GM19240 (cell line): ENCODE measurements around the gene MTMR3.
A peak's percentile ranks its signal among the peaks of the same experiment; 100 is the strongest.

Source experiments
- DNase-seq: peaks from one replicate; pipeline ENCODE4 v3.0.0; 2011; ENCODE audit warnings: low spot score; ENCODE audit not compliant: insufficient read length

Gene MTMR3

DNA sequence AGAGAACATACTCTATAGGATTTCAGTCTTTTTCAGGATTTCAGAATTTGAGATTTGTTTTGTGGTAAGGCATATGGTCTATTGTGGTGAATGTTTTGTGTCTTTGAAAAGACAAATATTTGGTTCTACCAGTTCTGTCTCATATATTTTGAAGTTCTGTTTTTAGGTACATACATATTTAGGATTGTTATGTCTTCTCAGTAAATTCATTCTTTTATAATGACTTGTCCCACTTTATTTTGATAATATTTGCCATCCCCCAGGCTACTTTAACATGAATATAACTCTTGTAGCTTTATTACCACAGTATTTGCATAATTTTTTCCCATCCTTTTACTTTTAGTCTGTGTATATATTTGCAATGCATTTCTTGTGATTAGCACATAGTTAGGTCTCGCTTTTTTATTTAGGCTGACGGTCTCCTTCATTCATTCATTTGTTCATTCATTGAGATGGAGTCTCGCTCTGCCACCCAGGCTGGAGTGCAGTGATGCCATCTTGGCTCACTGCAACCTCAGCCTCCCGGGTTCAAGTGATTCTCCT lies 32.1 kb downstream of the MTMR3 start:
- DNase-seq, result no peak

GRCh38 chr22:29916007-29916544 lies 33.1 kb downstream of the MTMR3 start:
- no peak for DNase-seq

DNA sequence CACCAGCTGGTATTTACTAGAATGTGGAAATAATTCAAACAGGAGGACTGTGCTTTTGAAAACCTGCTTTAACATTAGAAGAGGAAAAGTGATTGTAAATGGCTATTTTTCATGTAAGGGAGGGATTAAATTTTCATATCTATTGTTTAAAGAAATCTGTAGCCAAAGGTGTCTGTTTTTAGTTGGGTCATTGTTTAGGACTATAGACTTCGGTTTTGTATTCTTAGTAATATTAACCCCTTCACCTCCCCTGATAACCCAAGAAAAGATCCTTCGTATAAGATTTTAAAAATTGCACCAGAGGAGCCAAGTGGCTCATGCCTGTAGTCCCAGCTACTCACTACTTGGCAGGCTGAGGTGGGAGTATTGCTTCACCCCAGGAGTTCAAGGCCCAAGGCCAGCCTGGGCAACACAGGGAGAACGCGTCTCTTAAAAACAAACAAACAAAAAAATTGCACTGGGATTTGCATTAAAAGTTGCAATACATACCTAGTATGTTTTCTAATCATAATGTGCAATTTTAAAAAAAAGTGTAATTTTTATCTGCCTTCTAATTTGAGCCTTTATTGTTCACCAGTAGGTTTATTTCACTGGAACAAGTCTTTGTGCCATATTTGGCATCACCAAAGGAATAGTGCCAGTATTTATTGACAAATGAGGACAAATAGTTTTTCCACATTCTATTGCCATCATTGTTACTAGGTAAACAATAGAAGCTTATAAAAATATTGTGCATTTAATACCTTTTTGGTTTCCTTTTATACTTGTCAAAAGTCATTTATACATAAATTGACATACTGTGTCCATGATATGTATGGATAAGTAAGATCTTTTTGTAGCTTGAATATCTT lies 34.3 kb downstream of the MTMR3 start:
- DNase-seq, result no peak

GRCh38 chr22:29925402-29925801 lies 42.4 kb downstream of the MTMR3 start:
- no peak for DNase-seq

DNA sequence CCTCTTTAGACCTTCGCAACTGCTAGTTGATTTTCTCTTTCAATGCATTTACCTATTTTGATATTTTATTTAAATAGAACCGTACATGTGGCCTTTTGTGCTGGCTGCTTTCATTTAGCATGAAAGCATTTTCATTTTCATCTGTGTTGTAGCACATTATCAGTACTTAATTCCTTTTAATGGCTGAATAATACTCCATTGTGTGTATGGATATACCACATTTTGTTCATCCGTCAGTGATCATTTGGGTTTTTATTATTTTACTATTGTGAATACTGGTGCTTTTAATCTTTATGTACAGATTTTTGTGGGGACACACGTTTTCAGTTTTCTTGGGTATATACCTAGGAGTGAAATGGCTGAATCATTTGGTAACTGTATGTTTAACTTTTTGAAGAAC lies 43.1 kb downstream of the MTMR3 start:
- DNase-seq, result no peak

DNA sequence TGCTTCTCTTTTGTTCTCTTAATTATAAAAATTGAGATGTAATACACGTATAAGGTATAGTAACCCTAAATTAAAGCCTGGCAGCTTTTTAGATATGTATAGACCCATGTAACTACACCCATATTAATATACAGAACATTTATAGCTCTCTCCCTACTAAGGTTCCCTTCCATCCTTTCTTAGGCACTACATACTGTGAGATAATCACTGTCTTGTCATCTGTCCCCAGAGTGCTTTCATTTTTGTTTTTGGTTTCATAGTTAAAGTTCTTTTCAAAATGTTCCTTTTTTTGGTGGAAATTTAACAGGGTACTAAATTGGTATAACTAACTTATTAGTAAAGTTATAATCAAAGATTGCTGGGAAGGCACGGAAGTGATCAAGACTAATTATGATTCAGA lies 49.2 kb downstream of the MTMR3 start:
- DNase-seq, result no peak

DNA sequence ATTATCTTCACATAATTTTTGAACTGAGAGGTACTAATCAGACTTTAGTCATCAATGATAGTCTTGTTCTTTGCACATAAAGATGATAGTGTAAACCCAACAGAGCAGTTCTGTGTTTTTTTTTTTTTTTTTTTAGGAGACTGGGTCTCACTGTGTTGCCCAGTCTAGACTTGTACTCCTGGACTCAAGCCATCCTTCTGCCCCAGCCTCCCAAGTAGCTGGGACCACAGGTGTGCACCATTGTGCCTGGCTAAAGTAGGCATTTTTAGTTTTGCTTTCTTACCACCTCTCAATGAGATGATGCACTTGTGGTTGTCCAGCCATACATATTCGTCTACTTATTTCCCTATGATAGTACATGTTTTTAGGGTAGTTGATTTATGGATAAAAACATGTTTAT lies 50.6 kb downstream of the MTMR3 start:
- DNase-seq, result no peak

GRCh38 chr22:29934596-29934995 lies 51.6 kb downstream of the MTMR3 start:
- DNase-seq, result no peak

- DNase-seq, result no peak
Measured at GRCh38 chr22:29936186-29936585, 53.2 kb downstream of the MTMR3 start.

GRCh38 chr22:29937940-29938693 lies 55.1 kb downstream of the MTMR3 start:
- DNase-seq, result peak; percentile 16

GRCh38 chr22:29940526-29940925 lies 57.6 kb downstream of the MTMR3 start:
- no peak for DNase-seq

DNA sequence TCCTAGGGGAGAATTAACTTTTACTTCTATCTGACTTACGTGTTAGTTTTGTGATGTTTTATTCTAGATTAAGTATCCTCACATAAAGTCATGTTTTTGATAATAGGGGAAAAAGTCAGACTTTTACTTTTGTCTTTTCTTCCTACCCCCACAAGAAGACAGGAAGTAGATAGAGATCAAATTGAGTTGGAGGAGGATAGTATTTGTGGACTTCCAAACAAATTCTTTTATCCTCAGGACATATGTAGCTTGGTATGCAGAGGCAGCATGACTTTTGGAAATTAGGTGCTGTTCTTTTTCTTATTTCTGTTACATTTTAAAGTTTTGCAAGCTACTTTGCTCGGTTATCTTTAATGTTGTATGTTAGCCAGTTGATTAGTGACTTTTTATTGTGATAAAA lies 61.4 kb downstream of the MTMR3 start:
- no peak for DNase-seq

- no peak for DNase-seq
Measured at GRCh38 chr22:29945435-29945834, 62.5 kb downstream of the MTMR3 start.

DNA sequence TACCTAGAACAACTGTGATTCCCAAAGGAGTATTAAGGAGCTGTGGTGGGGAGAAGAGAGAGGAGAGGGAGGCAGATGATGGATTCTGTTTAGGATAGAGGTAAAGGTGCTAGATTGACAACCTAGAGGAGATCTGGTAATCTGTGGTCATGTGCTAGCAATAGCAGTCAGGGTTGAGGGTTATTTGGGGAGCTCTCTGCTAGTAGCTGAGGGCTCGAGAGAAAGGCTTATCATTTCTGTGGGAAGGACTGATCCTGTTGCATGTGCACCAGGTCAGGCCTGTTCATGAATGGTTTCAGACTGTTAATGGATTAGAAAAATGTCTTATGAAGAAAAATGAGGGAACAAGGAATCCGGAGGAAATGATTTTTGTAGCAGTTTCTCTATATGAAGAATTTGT lies 63.2 kb downstream of the MTMR3 start:
- no peak for DNase-seq

- DNase-seq, result no peak
Measured at GRCh38 chr22:29947410-29948384, 64.7 kb downstream of the MTMR3 start.

GRCh38 chr22:29948385-29948769 lies 65.4 kb downstream of the MTMR3 start:
- DNase-seq, result no peak

DNA sequence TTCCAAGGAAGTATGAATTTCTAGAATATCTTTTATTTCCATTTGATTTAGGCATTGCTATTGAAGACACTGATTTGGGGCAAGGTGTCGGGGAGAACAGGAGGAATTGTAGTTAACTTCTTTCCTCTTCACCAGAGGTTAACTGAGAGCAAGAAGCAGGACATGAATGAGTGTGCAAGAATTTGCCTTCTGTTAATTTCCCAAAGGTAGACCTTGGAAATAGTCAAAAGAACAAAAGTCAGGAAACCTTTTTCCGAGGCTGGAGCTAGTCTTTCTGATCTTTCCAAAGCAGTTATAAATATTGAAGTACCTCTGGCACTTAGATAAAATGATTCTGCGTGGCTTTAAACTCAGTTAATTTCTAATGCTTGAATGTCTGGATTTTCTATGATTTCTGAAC lies 66.9 kb downstream of the MTMR3 start:
- DNase-seq, result no peak

DNA sequence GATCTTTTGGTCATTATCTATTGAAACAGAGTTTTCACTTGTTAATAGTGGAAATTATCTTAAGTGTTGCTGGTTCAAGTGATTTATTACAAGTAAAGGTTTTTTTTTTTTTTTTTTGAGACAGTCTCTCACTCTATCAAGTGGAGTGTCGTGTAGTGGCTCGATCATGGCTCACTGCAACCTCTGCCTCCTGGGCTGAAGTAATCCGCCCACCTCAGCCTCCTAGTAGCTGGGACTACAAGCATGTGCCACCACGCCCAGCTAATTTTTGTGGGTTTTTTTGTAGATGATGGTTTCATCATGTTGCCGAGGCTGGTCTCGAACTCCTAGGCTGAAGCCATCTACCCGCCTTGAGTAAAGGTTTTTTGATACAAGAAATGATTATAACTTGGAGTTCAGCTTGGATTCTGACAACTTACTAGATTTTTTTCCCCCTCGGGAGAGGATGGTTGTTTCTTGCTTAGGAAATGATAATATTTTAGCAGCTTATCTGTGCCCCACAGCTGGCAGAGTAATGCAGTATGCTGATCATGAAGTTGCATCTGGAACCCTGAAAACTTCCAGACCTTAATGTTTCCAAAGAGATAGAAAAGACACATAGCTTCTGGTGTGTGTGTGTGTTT lies 68.9 kb downstream of the MTMR3 start:
- DNase-seq, result no peak

DNA sequence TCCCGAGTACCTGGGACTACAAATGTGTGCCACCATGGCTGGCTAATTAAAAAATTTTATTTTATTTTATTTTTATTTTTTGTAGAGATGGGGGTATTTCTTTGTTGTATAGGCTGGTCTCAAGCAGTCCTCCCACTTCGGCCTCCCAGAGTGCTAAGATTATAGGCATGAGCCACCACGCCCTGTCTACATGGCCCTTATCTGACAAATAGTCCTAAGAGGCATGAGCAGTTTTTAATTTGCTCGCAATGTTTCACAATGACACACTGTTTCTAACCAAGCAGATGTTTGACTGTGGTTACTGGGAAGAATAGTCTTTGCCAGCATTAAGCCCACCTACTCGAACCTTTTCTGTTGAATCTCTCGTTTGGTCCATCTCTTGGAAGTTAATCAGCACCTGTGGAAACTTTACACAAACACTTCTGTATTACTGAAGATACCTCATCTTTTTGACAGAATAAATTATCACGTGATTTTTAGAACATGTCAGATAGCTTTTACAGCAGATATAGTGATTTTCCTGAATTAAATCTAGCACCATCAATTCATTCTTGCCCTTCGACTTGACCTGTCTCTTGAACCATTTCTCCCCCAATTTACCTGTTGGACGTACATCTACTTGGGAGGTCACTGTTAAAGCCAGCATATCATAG lies 71.4 kb downstream of the MTMR3 start:
- no peak for DNase-seq

DNA sequence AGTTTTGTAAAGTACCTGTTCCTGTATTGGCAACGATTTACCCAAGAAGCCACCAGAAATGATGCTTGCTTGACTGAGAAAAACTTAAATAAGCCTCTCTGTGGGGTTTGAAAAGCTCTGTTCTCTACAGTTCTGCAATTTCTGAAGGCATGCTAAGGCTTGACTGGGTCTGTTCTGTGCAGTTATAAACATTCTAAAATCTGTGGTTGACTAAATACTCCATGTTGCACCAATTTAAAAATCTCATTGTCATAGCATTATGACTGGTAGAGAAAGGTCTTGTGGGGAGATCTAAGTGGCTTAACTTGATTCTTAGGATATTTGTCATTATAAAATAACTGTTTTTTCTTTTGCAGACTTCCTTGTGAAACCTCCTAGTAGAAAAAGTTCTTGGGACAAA lies 73.7 kb downstream of the MTMR3 start:
- DNase-seq, result no peak
